ENCODE data around the gene FSTL4.

GRCh38 chr5:133265257-133265656 is 347.1 kb downstream of the FSTL4 start:
- TF ChIP-seq CTCF (IDR thresholded peaks at IDR 0.05; ENCODE audit: low read length), result no peak
- no peak for TF ChIP-seq EZH2 (IDR thresholded peaks at IDR 0.05; ENCODE audit: borderline replicate concordance, low read length)
